GM12873 (cell line): ENCODE results near the gene TBXAS1.

Source experiments
- TF ChIP-seq, protein P1 (sequence below): IDR thresholded peaks from 2 replicates; pipeline ENCODE4 v1.5.1; 2012; ENCODE audit warnings: low read depth, mild to moderate bottlenecking, moderate library complexity, low read length, control low read depth; ENCODE audit not compliant: insufficient read depth; ENCODE audit errors: missing control alignments

The TBXAS1 gene

GRCh38 chr7:139993592-139993991 lies 164.5 kb downstream of the TBXAS1 start:
- TF ChIP-seq, protein P1, sequence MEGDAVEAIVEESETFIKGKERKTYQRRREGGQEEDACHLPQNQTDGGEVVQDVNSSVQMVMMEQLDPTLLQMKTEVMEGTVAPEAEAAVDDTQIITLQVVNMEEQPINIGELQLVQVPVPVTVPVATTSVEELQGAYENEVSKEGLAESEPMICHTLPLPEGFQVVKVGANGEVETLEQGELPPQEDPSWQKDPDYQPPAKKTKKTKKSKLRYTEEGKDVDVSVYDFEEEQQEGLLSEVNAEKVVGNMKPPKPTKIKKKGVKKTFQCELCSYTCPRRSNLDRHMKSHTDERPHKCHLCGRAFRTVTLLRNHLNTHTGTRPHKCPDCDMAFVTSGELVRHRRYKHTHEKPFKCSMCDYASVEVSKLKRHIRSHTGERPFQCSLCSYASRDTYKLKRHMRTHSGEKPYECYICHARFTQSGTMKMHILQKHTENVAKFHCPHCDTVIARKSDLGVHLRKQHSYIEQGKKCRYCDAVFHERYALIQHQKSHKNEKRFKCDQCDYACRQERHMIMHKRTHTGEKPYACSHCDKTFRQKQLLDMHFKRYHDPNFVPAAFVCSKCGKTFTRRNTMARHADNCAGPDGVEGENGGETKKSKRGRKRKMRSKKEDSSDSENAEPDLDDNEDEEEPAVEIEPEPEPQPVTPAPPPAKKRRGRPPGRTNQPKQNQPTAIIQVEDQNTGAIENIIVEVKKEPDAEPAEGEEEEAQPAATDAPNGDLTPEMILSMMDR, result no peak

GRCh38 chr7:139994356-139994755 lies 165.3 kb downstream of the TBXAS1 start:
- TF ChIP-seq, protein P1, result no peak

GRCh38 chr7:139995017-139995915 lies 166.2 kb downstream of the TBXAS1 start:
- TF ChIP-seq, protein P1, result no peak

DNA sequence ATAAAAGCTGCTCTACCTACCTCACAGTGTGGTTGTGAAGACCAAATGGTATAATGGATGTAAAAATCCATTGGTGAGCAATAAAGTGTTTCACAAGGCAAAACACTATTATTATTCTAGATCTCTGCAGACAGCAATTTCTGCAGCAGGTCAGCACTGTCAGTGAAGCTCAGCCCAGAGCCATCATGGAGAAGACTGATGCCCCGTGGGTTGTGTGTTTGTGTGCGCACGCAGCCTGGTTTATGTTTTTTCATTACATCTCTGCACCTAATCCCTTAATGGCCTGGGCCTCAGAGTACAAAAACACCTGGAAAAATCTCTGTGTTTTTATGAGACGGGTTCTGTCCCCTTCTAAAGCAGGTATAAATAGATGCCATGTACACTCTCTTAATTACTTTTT lies 169.5 kb downstream of the TBXAS1 start:
- TF ChIP-seq, protein P1, result no peak

GRCh38 chr7:139999516-139999915 lies 170.5 kb downstream of the TBXAS1 start:
- TF ChIP-seq, protein P1, result no peak

GRCh38 chr7:140000666-140001268 lies 171.7 kb downstream of the TBXAS1 start:
- TF ChIP-seq, protein P1, result no peak

GRCh38 chr7:140003913-140004382 lies 174.9 kb downstream of the TBXAS1 start:
- TF ChIP-seq, protein P1, result peak; percentile 58
